Effector memory CD8-positive, alpha-beta T cell (primary cell): Measurements from ENCODE around the gene LGALS8.

Source experiments
- ATAC-seq: fragments of 150-1000 bp; cut with Tn5 transposase; replicated peaks from 2 replicates; pipeline ENCODE4 v1.10.0; 2021; ENCODE audit warnings: mild to moderate bottlenecking, moderate library complexity
- DNase-seq, 3 experiments: peaks; one replicate each; pipeline ENCODE4 v3.0.0; 2021
- H3K27ac Mint-ChIP-seq, 2 donors: one replicate each; pipeline ENCODE4 v1.8.0; 2022; ENCODE audit warnings: mild to moderate bottlenecking in 2 of 2, mixed read lengths in 2 of 2, moderate library complexity in 2 of 2
- H3K27me3 Mint-ChIP-seq, 2 donors: one replicate each; pipeline ENCODE4 v1.8.0; 2022; ENCODE audit warnings: mixed read lengths in 2 of 2
- H3K36me3 Mint-ChIP-seq: one replicate; pipeline ENCODE4 v1.8.0; 2022; ENCODE audit warnings: mild to moderate bottlenecking, moderate library complexity, mixed read lengths; ENCODE audit not compliant: insufficient read depth
- H3K4me1 Mint-ChIP-seq, 2 donors: one replicate each; pipeline ENCODE4 v1.8.0; 2022; ENCODE audit warnings: low read depth in 2 of 2, mixed read lengths in 2 of 2
- H3K4me3 Mint-ChIP-seq, 2 donors: one replicate each; pipeline ENCODE4 v1.8.0; 2022; ENCODE audit warnings: mild to moderate bottlenecking in 2 of 2, mixed read lengths in 2 of 2, moderate library complexity in 2 of 2
- H3K9me3 Mint-ChIP-seq, 2 donors: one replicate each; pipeline ENCODE4 v1.8.0; 2022; ENCODE audit warnings: mixed read lengths in 2 of 2

Gene LGALS8

DNA sequence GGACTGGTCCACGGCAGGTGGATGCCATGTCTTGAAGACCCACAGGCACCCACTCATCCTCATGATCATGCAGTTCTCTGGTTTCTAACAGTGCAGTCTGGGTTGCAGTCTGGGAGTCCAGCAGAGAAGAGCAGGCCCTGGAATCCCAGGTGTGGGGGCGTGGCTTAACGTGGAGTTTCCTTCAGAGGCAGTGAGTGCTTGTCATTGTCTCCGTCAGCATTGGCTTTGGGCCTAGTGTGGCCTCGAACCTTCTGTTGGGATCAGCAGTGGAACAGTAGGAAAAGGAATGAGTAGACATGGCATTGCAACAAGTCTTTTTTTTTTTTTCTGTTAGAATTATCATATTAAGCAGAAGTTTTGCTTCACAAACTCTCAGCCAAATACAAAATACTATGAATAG is 12.8 kb downstream of the LGALS8 start:
- H3K36me3 Mint-ChIP-seq = peaks cover 62% of the 10 kb centered on the region
- peak overlapping the region; percentile 78 to 88 for H3K27ac Mint-ChIP-seq
- H3K27me3 Mint-ChIP-seq = no peaks in the 10 kb centered on the region
- H3K9me3 Mint-ChIP-seq = no peaks in the 10 kb centered on the region
- H3K4me1 Mint-ChIP-seq = peaks cover 22 to 25% of the 10 kb centered on the region in 2 donors
- no peak overlapping the region for H3K4me3 Mint-ChIP-seq
- no peak for ATAC-seq
- no peak for DNase-seq

DNA sequence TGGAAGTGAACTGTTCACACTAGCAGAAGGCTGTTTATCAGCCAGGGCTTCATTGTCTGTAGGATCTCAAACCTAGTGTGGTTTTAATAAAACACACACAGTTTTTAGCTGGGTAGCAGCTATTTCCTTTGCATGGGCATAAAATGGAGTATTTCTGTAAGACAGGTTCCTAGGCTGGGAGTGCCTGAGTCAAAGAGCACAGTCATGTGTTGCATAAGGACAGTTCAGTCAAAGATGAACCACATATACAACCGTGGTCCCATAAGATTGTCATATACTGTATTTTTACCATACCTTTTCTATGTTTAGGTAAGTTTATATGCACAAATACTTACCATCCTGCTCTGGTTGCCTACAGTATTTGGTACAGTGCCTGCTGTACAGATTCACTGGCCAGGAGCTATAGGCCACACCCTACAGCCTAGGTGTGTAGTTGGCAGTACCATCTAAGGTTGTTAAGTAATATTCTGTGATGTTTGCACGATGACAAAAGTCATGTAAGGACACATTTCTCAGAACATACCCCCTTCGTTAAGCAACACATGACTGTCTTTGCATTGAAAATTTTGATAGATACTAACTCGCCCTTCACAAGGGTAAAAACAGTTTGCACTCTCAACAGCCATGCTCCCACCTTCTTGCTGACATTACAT is 17.2 kb downstream of the LGALS8 start:
- no peak overlapping the region for H3K4me3 Mint-ChIP-seq
- peaks cover 6 to 13% of the 10 kb centered on the region in 2 donors for H3K4me1 Mint-ChIP-seq
- H3K36me3 Mint-ChIP-seq = peaks cover 73% of the 10 kb centered on the region
- no peak for ATAC-seq
- H3K27ac Mint-ChIP-seq = peak overlapping the region in 1 of 2 donors; percentile 49
- DNase-seq = no peak
- H3K27me3 Mint-ChIP-seq = no peaks in the 10 kb centered on the region
- H3K9me3 Mint-ChIP-seq = no peaks in the 10 kb centered on the region

DNA sequence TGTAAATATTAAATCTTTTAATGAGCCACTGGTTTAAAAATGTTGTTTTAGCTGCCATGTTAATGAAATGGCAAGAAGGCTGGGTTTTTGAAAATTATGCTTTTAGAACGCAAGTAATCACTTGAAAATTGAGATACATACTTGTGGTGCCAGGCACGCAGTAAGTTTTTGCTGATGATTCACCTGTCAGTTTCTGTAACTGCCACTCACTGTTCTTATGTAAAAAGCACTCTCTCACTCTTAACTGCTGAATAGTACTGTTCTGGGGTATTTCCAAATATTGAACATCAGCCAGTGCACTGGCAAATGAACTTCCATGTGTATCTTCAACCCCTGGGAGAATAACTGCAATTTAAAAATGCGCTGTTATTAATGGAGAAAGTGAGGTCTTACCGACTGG is 17.9 kb downstream of the LGALS8 start:
- DNase-seq (no peak), ATAC-seq (no peak)
- Mint-ChIP-seq H3K4me1 (peaks cover 11 to 12% of the 10 kb centered on the region in 2 donors), H3K27me3 (no peaks in the 10 kb centered on the region), H3K9me3 (no peaks in the 10 kb centered on the region), H3K36me3 (peaks cover 73% of the 10 kb centered on the region), H3K4me3 (no peak overlapping the region), H3K27ac (no peak overlapping the region)

- Mint-ChIP-seq H3K9me3 (no peaks in the 10 kb centered on the region), H3K4me3 (no peak overlapping the region), H3K27ac (peak overlapping the region in 1 of 2 donors; percentile 77), H3K4me1 (peaks cover 11 to 17% of the 10 kb centered on the region in 2 donors), H3K36me3 (peaks cover 74% of the 10 kb centered on the region), H3K27me3 (no peaks in the 10 kb centered on the region)
- ATAC-seq (no peak), DNase-seq (no peak)
These were observed 19.4 kb downstream of the LGALS8 start for GRCh38 chr1:236543065-236543669.

- peak; percentile 88 for ATAC-seq
- peak overlapping the region; percentile 6 to 47 for H3K27ac Mint-ChIP-seq
- peaks cover 82% of the 10 kb centered on the region for H3K36me3 Mint-ChIP-seq
- peaks cover 11 to 17% of the 10 kb centered on the region in 2 donors for H3K4me1 Mint-ChIP-seq
- no peaks in the 10 kb centered on the region for H3K9me3 Mint-ChIP-seq
- H3K4me3 Mint-ChIP-seq = no peak overlapping the region
- no peak for DNase-seq
- no peaks in the 10 kb centered on the region for H3K27me3 Mint-ChIP-seq
These were observed 21.9 kb downstream of the LGALS8 start for GRCh38 chr1:236545621-236546169.

DNA sequence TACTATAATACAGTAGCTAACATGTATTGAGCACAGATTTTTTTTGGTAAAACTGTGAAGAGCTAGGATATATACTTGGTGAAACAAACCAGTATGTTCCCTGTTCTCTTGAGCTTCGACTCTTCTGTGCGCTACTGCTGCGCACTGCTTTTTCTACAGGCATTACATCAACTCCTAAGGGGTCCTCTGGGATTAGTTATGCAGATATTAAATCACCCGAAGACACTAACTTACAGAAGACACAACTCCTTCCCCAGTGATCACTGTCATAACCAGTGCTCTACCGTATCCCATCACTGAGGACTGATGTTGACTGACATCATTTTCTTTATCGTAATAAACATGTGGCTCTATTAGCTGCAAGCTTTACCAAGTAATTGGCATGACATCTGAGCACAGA is 24.7 kb downstream of the LGALS8 start:
- ATAC-seq = no peak
- Mint-ChIP-seq H3K4me3 (no peak overlapping the region), H3K36me3 (peaks cover 91% of the 10 kb centered on the region), H3K27me3 (no peaks in the 10 kb centered on the region), H3K9me3 (no peaks in the 10 kb centered on the region), H3K4me1 (peaks cover 14 to 17% of the 10 kb centered on the region in 2 donors), H3K27ac (peak overlapping the region; percentile 12 to 78)
- DNase-seq = no peak

- H3K27ac Mint-ChIP-seq = peak overlapping the region; percentile 32 to 83
- ATAC-seq (no peak), DNase-seq (no peak)
- no peaks in the 10 kb centered on the region for H3K9me3 Mint-ChIP-seq
- peaks cover 99% of the 10 kb centered on the region for H3K36me3 Mint-ChIP-seq
- no peak overlapping the region for H3K4me3 Mint-ChIP-seq
- H3K27me3 Mint-ChIP-seq = no peaks in the 10 kb centered on the region
- peaks cover 7 to 10% of the 10 kb centered on the region in 2 donors for H3K4me1 Mint-ChIP-seq
These were observed 27.4 kb downstream of the LGALS8 start for GRCh38 chr1:236550961-236551851.

DNA sequence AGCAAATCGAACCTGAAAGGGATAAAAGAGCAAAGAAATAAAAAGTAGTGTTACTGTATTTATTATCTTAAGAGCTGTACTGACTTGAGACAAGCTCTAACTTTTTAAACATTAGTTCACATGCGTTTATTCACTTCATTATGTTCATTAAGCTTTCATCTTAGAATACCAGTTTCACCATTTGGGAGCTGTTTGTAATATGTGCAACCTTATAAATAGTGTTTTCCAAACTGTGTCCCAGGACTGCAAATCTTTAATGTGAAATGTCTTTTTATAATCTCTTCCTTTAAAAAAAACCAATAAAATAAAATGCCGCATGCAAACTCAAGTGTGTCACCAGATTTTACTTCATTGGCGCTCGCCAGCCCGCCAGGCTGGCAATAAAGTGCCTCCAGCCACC is 28.3 kb downstream of the LGALS8 start:
- H3K27me3 Mint-ChIP-seq = no peaks in the 10 kb centered on the region
- peaks cover 2 to 3% of the 10 kb centered on the region in 2 donors for H3K4me1 Mint-ChIP-seq
- no peaks in the 10 kb centered on the region for H3K9me3 Mint-ChIP-seq
- peaks cover 98% of the 10 kb centered on the region for H3K36me3 Mint-ChIP-seq
- DNase-seq (no peak), ATAC-seq (no peak)
- H3K4me3 Mint-ChIP-seq = no peak overlapping the region
- peak overlapping the region in 1 of 2 donors; percentile 32 for H3K27ac Mint-ChIP-seq

- Mint-ChIP-seq H3K9me3 (no peaks in the 10 kb centered on the region), H3K27me3 (no peaks in the 10 kb centered on the region), H3K36me3 (peaks cover 94% of the 10 kb centered on the region), H3K4me1 (peaks cover 0 to 3% of the 10 kb centered on the region in 2 donors), H3K27ac (peak overlapping the region in 1 of 2 donors; percentile 1), H3K4me3 (no peak overlapping the region)
- DNase-seq (no peak), ATAC-seq (no peak)
These were observed 29.1 kb downstream of the LGALS8 start for GRCh38 chr1:236552901-236553300.

- Mint-ChIP-seq H3K4me1 (peaks cover 0 to 3% of the 10 kb centered on the region in 2 donors), H3K4me3 (no peak overlapping the region), H3K27ac (peak overlapping the region in 1 of 2 donors; percentile 1), H3K36me3 (peaks cover 94% of the 10 kb centered on the region), H3K27me3 (no peaks in the 10 kb centered on the region), H3K9me3 (no peaks in the 10 kb centered on the region)
- ATAC-seq (no peak), DNase-seq (no peak)
These were observed 29.6 kb downstream of the LGALS8 start for GRCh38 chr1:236553370-236553769.

DNA sequence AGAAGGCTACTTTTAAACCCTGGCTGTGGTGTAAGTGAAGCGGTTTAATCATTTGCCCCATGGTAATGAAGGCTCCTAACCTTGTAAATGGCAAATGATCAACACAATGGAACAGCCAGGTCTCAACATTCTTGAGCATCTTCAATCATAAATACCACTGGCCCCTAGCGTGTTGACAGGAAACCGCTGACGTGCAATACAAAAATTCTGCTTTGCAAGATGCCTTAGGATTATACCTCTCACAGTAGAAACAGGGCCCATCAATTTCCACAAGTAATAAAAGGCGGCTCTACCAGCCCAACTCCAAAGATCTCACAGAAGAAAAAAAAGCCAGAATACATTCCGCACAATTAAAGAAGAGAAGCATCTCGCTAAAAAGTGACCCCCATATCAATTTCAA is 32.8 kb downstream of the LGALS8 start:
- no peak for ATAC-seq
- Mint-ChIP-seq H3K36me3 (peaks cover 83% of the 10 kb centered on the region), H3K27me3 (no peaks in the 10 kb centered on the region), H3K4me1 (no peaks in the 10 kb centered on the region), H3K4me3 (no peak overlapping the region), H3K27ac (no peak overlapping the region), H3K9me3 (no peaks in the 10 kb centered on the region)
- DNase-seq = no peak

GRCh38 chr1:236558081-236558480 is 34.3 kb downstream of the LGALS8 start:
- ATAC-seq = no peak
- Mint-ChIP-seq H3K4me1 (no peaks in the 10 kb centered on the region), H3K36me3 (peaks cover 74% of the 10 kb centered on the region), H3K4me3 (no peak overlapping the region), H3K27me3 (no peaks in the 10 kb centered on the region), H3K9me3 (no peaks in the 10 kb centered on the region), H3K27ac (peak overlapping the region in 1 of 2 donors; percentile 41)
- DNase-seq = no peak

DNA sequence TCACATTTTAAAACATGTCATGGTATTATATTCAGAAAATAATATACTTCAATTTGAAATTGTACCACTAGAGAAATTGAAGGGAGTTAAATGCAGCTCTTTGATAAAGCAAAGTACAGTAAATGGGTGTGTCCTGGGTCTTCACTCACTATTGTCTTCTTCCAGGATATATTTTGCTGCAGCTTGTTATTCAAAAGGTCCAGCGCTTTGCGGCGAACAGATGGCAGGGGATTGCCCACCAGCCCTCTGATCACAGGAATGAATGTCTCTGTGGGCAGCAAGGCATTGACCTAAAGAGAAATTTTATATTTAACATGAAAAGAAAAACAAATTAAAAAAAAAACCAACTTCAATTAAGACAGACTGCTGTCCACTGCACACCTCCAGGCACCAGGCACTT is 35.1 kb downstream of the LGALS8 start:
- Mint-ChIP-seq H3K9me3 (no peaks in the 10 kb centered on the region), H3K27ac (no peak overlapping the region), H3K4me1 (no peaks in the 10 kb centered on the region), H3K4me3 (no peak overlapping the region), H3K27me3 (no peaks in the 10 kb centered on the region), H3K36me3 (peaks cover 72% of the 10 kb centered on the region)
- DNase-seq = no peak
- no peak for ATAC-seq
